Measurements from ENCODE around the gene RGL1. TPM values are rescaled to one million over a fixed set of nuclear protein-coding genes. Genes with fewer than 3 reads are reported as not detected.
"Not testable (repeated sequence)": the region's sequence is repeated elsewhere in the genome, so short reads cannot be mapped to it uniquely, and the experiment has no call there.

The RGL1 gene
- total RNA-seq = 20.9 TPM

DNA sequence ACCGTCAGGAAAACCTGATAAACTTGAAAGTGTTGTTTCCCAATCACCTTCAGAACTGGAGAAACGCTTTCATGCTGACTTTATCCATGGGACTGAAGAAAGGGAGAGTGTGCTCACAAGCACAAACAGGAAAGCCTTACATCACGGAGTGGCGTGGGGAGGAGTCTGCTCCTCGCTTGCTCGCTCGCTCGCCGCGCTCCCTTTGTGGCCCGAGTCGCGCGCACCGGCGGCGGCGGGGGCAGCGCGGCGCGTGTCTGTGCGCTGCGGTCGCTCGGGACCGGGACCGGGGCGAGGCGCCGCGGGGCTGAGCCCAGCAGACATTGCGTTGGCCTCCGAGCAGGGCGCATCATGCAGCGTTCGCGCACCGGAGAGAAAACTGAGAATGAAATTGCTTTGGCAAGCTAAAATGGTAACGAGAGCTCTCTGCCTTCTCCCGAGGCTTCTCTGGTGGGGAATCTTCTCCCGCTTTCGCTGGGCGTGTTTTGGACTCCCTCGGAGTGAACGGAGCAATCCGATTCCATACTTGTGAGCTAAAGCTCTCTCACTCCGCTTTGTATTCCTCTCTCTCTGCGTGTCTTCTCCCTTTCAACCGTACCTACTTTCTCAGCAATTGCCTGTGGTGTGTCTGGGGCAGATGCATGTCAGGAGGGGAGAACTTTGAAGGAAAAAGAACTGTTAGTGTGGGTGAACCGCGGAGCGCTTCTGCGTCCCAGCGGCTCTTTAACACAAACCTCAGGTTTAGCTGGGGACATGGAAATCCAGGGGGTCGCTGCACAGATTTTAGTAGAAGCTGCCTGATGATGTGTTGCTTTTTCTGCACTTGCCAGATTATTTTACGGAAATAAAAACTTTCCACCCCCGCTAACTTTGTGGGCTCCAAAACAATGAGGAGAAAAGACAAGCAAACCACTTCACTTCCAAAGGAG is at the start of gene RGL1:
Gene RGL1 (plus strand): TSS at position 205 of the 926 bp plus-strand sequence. CDS start 178 bp downstream, at position 383.
- DNase-seq (ENCODE audit: low spot score) = peak; percentile 77

DNA sequence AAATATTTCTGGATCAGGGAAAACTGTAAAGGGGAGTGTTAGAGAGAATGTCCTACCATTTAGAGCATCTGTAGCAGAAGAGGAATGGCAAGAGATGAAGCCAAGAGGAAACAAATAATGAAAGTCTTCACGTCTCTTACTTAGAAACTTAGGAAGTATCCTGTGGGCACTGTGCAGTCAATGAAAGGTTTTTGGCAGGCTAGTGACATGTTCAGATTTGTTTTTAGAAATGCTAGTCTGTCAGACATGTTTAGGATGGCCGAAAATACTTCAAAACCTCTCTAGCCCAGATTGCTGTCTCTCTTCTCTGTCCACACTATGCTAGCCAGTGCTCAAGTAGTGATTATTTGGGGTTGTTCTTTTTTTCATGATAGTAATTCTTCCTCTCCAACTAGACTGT is 48.6 kb upstream of the RGL1 start:
- DNase-seq (ENCODE audit: low spot score) = no peak

DNA sequence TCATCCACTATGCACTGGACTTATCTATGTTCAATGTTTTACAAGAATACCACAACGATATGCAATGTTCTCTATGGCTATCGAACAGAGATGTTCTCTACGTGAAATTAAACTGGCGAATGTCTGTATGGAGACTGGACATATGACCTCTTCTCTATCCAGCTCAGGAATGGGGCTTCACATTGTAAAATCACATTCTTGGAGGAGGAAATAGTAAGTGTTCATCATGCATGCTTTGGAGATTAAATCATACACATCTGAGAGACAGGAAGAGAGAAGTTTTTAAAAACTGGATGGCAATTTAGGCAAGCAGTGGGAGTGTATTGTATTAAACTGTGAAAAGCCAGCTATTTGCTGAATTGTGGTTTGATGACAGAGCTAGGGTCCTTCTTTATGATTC is 47.9 kb upstream of the RGL1 start:
- DNase-seq (ENCODE audit: low spot score) = no peak

DNA sequence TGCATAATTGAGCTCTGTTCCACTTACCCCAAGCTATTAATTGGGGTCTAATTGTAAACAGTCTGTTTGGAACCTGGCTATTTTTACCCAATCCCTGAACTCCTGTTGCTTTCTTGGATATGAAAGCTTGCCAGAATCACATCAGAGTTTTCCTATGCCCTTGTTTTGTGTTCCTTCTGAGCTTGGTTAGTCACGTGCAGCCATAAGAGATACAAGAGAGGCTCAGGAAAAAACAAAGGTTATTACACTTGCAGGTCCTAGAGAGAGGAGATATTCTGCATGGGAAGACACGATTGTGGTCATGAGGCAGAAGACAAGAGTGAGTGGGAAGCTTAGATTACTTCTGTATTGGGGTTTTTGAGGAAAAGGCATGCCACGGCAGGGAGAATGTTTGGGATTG is 46.0 kb upstream of the RGL1 start:
- DNase-seq (ENCODE audit: low spot score) = no peak

DNA sequence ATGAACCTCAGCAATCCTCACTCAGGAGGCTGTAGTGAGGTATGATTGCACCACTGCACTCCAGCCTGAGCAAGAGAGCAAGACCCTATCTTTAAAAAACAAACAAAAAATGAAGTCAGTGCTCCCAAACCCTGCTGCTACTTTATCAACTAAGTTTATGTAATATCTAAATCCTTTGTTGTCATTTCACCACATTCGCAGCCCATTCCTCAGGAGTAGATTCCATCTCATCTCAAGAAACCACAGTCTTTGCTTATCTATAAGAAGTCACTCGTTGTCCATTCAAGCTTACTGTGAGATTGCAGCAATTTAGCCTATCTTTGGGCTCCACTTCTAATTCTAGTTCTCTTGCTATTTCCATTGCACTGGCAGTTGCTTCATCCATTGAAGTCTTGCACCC is 44.3 kb upstream of the RGL1 start:
- DNase-seq (ENCODE audit: low spot score) = no peak

DNA sequence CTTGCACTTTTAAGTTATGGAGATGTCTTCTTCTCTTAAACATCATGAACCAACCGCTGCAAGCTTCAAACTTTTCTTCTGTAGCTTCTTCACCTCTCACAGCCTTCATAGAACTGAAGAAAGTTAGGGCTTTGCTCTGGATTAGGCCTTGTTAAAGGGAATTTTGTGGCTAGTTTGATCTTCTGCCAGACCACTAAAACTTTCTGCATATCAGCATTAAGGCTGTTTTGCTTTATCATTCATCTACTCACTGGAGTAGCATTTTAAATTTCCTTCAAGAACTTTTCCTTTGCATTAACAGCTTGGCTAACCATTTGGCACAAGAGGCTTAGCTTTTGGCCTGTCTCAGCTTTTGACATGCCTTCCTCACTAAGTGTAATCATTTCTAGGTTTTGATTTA is 43.0 kb upstream of the RGL1 start:
- DNase-seq (ENCODE audit: low spot score) = no peak

DNA sequence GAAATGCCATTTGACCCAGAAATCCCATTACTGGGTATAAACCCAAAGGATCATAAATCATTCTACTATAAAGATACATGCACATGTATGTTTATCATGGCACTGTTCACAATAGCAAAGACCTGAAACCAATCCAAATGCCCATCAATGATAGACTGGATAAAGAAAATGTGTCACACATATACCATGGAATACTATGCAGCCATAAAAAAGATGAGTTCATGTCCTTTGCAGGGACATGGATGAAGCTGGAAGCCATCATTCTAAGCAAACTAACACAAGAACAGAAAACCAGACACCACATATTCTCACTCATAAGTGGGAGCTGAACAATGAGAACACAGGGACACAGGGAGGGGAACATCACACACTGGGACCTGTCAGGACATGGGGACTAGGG is 42.1 kb upstream of the RGL1 start:
- not testable (repeated sequence) for DNase-seq (ENCODE audit: low spot score)

DNA sequence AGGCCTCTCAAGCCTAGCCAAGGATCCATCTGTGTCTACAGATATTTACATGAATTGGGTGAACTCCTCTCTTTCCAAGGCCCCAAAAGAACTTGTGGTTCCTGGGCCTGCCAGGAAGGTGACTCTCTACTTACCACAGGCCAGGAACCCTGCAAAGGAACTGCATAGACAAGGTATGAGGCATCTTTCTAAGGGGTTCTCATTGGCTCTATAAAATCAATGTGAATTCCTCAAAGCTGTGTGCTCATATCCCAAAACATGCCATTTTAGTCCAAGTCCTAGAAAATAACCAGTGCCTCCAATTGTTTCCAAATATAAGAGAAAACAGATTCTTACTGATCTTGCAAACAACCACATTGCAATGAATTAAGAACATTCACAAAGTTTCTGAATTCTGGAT is 39.9 kb upstream of the RGL1 start:
- no peak for DNase-seq (ENCODE audit: low spot score)

DNA sequence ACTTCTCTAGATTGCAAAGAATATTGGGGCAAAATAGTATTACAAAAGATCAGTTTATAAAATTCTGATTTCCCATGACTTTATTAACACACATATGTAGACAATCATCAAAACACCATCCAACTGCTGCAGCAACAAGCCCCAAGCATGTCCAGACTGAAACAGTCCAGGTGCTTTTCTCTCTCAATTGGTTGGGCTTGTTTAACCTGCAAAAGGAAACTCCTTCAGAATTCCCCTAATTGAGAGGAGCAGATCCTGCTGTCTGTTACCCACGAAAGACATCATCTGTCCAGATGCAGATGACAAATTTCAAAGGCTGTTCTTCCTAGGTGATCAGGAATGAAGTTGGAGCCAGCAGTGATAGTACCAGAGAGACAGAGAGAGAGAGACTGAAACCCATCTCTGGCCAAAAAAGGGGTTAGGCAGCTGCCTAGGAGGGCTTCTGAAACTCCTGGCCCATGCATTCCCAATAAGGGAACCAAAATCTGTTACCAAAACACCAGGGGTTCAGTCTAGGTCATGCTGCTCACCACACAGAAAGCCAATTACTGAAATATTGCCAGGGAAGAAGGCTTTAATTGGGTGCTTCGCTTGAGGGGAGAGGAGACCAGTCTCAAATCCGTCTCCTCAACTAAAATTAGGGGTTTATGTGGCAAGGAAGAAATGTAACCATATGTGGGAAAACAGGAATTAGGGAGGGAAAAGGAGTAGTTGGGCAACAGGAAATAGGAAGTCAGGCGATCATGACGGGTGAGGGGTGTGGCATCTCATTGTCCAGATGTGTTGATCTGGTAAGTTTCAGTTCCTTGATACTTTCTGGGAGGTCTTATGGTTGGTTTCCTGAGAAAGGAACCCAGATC is 34.7 kb upstream of the RGL1 start:
- DNase-seq (ENCODE audit: low spot score) = no peak

DNA sequence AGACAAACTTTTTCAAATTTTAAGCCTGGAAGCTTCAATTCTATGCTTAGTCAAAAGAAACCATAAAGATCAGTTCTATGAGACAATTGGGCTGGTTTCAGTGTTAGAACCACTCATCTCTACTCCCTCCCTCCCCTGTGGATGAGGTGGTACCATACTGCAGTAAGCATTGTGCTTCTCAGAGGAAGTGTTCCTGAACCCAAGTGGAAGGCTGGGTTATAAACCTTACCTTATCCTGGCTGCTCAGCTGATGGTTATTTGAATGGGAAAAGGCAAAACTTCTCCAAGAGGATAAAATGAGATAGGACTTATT is 34.1 kb upstream of the RGL1 start:
- DNase-seq (ENCODE audit: low spot score) = no peak

DNA sequence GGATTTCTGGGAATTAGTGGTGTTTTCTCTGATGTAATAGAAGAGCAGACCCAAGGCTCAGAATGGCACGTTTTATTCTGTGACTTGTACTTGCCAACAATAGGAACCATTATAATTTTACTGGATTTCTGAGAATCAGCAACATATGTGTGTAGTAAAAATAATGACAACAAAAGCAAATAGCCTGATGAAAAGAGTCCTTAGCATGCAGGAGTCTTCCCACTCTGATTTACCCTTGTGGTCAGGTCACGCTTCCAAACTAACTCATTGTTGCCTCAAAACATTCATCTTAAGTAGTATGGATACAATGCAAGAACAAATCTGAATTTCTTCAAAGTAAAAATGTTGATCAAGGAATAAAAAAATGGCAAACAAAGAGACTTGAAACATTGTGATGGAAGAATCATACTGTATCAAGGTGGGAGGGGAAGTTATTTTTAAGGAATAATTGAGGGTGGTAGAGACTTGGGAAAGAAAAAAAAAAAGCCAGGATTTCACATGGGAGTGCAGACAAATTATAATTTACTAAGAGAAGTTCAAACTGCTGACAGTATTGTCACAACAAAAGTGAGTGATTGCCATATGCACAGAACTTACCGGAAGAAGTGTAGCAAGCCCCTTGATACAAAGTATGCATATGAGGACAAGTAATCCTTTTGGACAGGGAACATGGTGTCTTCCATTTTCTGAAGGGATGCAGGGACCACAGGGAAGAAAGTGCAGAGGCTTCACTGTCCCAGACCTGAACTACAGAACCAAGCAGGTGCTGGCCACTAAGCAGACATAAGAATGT is 31.2 kb upstream of the RGL1 start:
- no peak for DNase-seq (ENCODE audit: low spot score)

DNA sequence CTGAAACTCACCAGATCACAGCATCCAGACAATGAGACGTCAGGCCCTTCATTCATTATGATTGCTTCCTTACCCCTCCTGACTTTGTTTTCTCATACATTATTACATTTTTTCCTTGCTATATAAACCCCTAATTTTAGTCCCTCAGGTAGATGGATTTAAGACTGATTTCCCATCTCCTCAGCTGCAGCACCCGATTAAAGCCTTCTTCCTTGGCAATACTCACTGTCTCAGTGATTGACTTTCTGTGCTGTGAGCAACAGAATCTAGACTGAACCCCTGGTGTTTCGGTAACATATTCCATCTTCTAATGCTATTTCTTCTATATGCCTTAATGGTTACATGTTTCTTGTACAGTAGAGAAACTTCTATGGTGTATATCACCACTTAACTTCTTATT is 30.0 kb upstream of the RGL1 start:
- DNase-seq (ENCODE audit: low spot score) = no peak

DNA sequence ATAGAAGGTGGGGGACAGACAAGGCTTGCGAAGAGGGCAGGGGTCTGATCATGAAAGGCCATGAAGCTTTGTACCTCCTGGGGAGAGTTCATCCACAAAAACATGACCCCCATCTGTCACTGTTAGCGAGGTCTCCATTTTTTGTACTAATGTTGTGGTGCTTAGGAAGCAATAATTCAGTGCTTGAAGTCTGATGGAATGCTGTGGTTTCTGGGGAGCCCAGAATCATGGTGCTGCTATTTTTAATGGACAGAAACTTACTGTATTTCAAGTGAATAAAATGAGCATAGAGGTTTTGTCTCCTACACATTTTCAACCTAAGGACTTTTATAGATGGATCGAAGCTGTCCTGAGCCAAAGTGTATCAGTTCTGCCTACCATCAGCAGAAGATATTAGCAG is 28.2 kb upstream of the RGL1 start:
- DNase-seq (ENCODE audit: low spot score) = no peak

DNA sequence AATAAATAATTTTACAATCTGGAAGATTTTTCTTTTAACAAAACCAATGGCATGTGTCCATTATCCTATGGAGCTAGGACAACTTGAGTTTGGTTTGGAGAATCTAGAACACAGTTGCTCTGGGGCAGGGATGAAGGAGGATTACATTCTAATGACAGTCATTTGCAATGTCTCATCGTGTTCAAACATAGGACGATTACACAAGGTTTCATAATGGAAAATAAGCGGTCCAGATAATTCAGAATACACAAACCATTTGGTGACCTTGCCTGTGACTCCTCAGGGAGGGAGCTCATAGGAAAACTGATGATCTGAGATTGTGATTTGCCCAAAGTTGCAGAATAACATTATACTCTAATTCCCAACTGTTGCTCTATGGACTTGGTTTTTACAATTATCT is 27.6 kb upstream of the RGL1 start:
- DNase-seq (ENCODE audit: low spot score) = no peak

DNA sequence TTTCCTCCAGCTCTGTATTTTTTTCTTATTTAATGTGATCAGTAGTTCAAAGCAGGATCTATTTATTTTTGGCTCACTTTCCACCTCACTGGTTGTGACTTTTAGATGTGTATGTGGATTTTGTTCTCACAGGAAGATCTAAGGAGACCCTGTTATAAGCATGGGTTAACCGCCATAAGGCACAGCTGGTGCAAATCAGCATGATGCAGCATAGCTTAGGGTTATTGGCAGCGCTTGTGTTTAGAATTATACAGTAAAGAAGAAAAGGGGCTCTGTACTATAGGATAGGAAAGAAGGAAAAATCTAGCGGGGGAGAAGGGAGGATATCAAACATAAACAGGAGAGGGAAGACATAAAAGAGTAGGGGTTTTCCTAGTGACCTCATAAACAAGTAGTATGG is 26.9 kb upstream of the RGL1 start:
- no peak for DNase-seq (ENCODE audit: low spot score)

DNA sequence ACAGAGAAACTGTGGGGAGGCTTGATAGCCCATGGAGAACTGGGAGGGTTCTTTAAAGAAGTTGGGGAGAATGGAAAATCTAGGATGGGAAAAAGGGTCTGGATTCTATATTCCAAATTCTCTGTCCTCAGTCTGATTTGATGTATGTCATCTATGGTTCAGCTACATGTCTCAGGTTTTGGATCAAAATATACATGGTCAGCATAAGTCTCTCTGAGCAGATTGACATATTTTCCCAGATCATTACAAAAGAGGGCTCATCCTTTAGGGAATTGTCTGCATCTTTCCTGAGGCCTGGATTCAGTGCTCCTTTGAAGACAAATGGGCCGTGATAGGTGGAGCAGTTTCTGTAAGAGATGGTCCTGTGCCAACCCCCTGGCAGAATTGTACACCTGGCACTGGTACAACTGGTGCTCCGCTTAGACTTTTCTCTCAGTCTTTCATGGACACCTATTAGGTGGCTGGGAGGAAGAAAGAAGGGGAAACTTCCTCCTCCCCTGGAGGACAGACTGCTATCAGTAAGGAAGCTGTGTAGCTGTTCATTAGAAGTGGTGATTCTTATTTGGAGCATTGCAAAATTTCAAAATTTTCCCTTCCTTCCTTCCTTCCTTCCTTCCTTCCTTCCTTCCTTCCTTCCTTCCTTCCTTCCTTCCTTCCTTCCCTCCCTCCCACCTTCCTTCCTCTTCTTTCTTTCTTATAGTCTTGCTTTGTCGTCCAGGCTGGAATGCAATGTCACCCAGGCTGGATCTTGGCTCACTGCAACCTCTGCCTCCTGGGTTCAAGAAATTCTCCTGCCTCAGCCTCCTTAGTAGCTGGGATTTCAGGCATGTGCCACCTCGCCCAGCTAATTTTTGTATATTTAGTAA is 26.1 kb upstream of the RGL1 start:
- DNase-seq (ENCODE audit: low spot score) = no peak

DNA sequence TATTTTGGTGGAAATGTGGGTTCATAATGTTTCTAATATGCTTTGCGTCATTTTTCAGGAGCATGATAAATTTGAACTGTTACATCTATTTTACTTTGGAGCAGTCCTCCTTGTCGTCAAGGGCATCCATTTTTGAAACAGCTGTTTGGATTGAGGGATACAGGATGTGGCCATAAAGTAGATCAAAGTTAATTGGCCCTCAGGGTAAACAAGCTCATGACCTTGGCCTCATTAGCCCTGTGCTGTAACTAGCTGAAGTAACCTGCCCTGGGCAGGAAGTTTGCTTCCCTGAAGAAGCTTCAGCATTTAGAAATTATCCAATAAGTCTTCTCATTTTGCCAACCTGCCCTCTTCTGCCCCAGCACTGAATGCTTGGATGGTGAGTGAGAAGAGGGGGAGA is 24.8 kb upstream of the RGL1 start:
- DNase-seq (ENCODE audit: low spot score) = no peak

DNA sequence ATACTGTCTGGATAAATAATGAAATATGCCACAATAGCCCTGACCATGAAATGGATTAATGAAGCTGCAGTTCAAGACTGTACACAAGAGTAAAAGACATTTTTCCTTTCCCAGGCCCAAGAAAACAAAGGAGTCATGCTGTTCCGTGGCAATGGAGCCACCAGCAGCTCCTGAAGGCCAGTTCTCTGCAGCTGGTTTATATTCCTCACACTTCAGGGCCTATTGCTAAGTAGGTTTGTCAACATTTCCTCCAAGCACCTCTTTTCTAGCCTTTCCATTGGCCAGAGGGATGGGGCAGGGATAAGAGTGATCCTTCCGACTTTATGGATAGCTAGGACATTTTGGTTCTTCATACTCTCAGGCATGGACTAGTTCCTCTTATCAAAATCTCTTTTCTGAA is 24.2 kb upstream of the RGL1 start:
- DNase-seq (ENCODE audit: low spot score) = no peak

DNA sequence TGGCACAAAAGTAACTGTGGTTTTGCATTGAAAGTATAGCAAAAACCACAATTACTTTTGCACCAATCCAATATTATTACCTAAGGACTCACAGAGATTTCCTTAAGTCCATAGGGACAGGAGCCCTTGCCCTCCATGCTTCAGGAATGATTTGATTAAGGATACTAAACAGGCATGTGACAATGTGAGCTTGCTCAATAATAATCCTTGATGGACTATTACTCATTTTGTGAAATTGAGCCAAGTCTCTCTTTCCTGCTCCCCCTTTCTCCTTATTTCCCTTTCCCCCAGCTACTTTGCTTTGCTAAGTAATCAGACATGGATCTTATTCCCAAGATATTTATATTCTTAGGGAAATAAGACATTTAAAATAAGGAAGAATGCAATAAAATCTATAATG is 21.6 kb upstream of the RGL1 start:
- DNase-seq (ENCODE audit: low spot score) = no peak

DNA sequence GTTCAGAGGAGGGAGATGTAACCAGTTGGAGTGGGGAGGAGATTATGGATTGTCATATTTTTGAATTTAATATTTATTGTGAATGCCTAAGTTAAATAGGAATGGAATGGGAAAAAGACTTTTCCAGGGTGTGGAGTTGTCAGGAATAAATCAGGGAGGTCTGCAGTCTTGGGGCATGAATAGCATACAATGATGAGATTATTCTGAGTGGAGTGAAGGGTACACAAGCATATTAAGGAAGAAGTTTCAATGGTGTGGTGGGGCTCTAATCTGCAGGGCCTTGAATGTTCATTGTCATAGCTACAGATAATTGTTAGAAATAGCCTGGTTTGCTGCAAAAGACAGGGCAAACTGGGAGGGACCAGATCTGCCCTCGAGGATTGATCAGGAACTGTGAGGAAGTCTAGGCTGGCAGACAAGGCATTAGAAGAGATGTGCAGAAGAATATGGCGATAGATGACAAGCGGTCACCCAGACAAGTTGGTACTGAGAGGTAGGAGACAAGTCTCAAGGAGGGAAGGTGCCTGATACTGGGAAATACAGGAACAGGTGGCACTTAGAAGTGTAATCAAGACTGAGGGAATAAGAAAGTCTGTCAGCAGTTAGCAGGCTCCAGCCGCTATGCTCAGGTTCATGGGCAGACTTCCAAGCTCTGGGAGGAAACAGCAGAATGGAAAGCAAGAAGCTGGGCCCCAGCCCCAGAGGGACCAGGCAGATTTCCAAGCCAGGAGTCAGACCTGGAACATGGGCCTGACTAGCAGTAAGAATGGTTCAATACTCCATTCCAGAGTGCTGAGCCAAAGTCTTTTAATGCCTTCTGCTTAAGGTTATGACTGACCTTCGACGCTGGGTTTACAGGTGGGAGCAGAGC is 20.9 kb upstream of the RGL1 start:
- no peak for DNase-seq (ENCODE audit: low spot score)

Data from ureter (tissue), 1 donor.